ENCODE data around the gene CATSPER3. TPM values are rescaled to one million over a fixed set of nuclear protein-coding genes. Genes with fewer than 3 reads are reported as not detected.

The CATSPER3 gene
- total and polyA plus RNA-seq, 2 of the 8 experiments (the other 6 are each of a cell fraction or from before 2014, with no cell fraction given): 0.62 TPM; not detected in 1

DNA sequence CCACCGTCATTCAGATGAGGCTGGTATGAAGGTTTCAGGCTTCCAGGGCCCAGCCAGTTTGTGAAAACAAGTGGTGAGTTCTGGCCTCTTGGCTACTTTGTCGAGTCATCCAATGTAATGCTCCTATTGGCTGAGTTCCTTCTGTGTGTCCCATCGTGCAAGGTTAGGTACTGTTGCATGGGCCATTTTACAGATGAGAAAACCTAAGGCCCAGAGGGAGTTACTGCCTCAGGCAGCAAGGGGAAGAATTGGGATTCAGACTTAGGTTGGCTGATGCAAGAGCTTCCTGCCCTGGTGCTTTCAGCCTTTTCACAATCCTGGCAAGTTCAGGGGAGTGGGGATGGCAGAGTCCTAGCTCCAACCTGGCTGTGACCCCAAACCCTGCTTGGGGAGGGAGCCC is 83.7 kb downstream of the CATSPER3 start:
- H3K79me2 ChIP-seq (ENCODE audit: control insufficient read depth in 1 of 2, insufficient read depth in 2 of 2, low read length in 2 of 2): no peaks in the 10 kb centered on the region
- H3K27ac ChIP-seq (ENCODE audit: low read depth, low read length): no peak overlapping the region
- no peaks in the 10 kb centered on the region for H3K9me3 ChIP-seq (ENCODE audit: insufficient read depth in 2 of 2, low read depth in 1 of 2, low read length in 1 of 2)
- ChIA-PET CTCF (ENCODE audit: partially characterized antibody) (interaction anchor here (0.8 to 2.1 kb wide), 7 partner anchors 8 to 154 kb away, joined by 3 to 5 read pairs (median 4); no protein-coding TSS in a partner anchor), POLR2A (ENCODE audit: partially characterized antibody) (interaction anchor here (1.2 kb wide), 1 partner anchor 12 kb away, joined by 6 read pairs; no protein-coding TSS in a partner anchor)
- no peak overlapping the region for H3K4ac ChIP-seq (replicated peaks; ENCODE audit: insufficient read length, low read depth, low read length)
- H4K8ac ChIP-seq (ENCODE audit: extremely low read depth, insufficient read depth, low read length): peak overlapping the region; percentile 53; the same call in 1 of the 2 replicates
- no peak overlapping the region for H3K18ac ChIP-seq (ENCODE audit: extremely low read depth, low read length)
- no peak overlapping the region for H2BK20ac ChIP-seq (ENCODE audit: low read length)
- H4K91ac ChIP-seq (replicated peaks; ENCODE audit: insufficient read length, low read length): no peak overlapping the region
- H3K4me3 ChIP-seq (ENCODE audit: extremely low read depth in 1 of 4, insufficient read depth in 2 of 4, low read depth in 3 of 4, low read length in 4 of 4): no peak overlapping the region
- H3K56ac ChIP-seq (replicated peaks; ENCODE audit: insufficient read length, low read depth, low read length): no peak overlapping the region
- no peak overlapping the region; the same call in 1 of the 2 replicates for H2BK12ac ChIP-seq (ENCODE audit: low read depth, low read length)
- DNase-seq (ENCODE audit: low read depth in 1 of 2, low spot score in 2 of 2) (no peak), FAIRE-seq (no peak)
- H3K36me3 ChIP-seq (ENCODE audit: control insufficient read depth in 2 of 4, insufficient read depth in 4 of 4, low read length in 3 of 4): no peaks in the 10 kb centered on the region
- peaks cover 0 to 3% of the 10 kb centered on the region in 2 experiments for H4K20me1 ChIP-seq (replicated peaks in 1 of 2; ENCODE audit: control insufficient read depth in 1 of 2, insufficient read depth in 2 of 2, low read length in 2 of 2)
- no peak overlapping the region for H2BK15ac ChIP-seq (ENCODE audit: low read length)
- H4K5ac ChIP-seq (ENCODE audit: insufficient read length, low read depth, low read length): no peak overlapping the region
- no peak overlapping the region for H2AK5ac ChIP-seq (ENCODE audit: low read depth, low read length)
- no peaks in the 10 kb centered on the region for H3K79me1 ChIP-seq (ENCODE audit: low read depth, low read length)
- H3K23me2 ChIP-seq (ENCODE audit: low read depth, low read length): peaks cover 7% of the 10 kb centered on the region; the same call in 1 of the 2 replicates
- H3K4me1 ChIP-seq (replicated peaks in 1 of 4; ENCODE audit: control insufficient read depth in 3 of 4, insufficient read depth in 4 of 4, low read length in 3 of 4): peaks cover 0 to 3% (median 2%) of the 10 kb centered on the region in 4 experiments; a peak in 3 of 7 replicates
- H3K4me2 ChIP-seq (ENCODE audit: insufficient read depth in 1 of 2, low read depth in 2 of 2, low read length in 2 of 2): no peak overlapping the region; a peak in 1 of 4 replicates
- no peak overlapping the region for H2AFZ ChIP-seq (ENCODE audit: low read length)
- H2BK5ac ChIP-seq (ENCODE audit: low read depth, low read length): no peak overlapping the region
- no peak overlapping the region for H3K9ac ChIP-seq (replicated peaks in 1 of 4; ENCODE audit: extremely low read depth in 1 of 4, low read depth in 3 of 4, low read length in 3 of 4)
- TF ChIP-seq SUZ12 (IDR thresholded peaks at IDR 0.05; ENCODE audit: low read length): no peak
- TF ChIP-seq SP2 (IDR thresholded peaks at IDR 0.05; ENCODE audit: low read length): no peak
- TF ChIP-seq YY1 (IDR thresholded peaks at IDR 0.05; ENCODE audit: low read depth, low read length): no peak
- no peak for TF ChIP-seq HDAC2 (IDR thresholded peaks at IDR 0.05; ENCODE audit: borderline replicate concordance in 1 of 2, low read depth in 2 of 2, low read length in 2 of 2)
- no peak for TF ChIP-seq KDM1A (IDR thresholded peaks at IDR 0.05; ENCODE audit: borderline replicate concordance, low read length)
- TF ChIP-seq SIX5 (IDR thresholded peaks at IDR 0.05; ENCODE audit: low read depth, low read length): no peak
- TF ChIP-seq KDM5A (IDR thresholded peaks at IDR 0.05; ENCODE audit: low read length): no peak
- H2BK120ac ChIP-seq (replicated peaks; ENCODE audit: low read depth, low read length): no peak overlapping the region
- no peak overlapping the region for H3K23ac ChIP-seq (ENCODE audit: insufficient read length)
- WGBS, 2 experiments (ENCODE audit: extremely low coverage in 1 of 2, insufficient coverage in 1 of 2, insufficient read length in 1 of 2, insufficient replicate concordance in 2 of 2, low coverage in 1 of 2, low lambda C conversion rate in 2 of 2, missing lambda C conversion rate in 1 of 2): 59% methylated on average over 3 of the region's 3 CpGs; no CpG with 5 or more reads in 1 of the 2 experiments
- H3K14ac ChIP-seq (ENCODE audit: insufficient read length): no peak overlapping the region
- H3K27me3 ChIP-seq (replicated peaks in 1 of 4; ENCODE audit: control insufficient read depth in 3 of 4, extremely low read depth in 1 of 4, insufficient read depth in 3 of 4, low read length in 3 of 4): peaks cover 31 to 74% (median 63%) of the 10 kb centered on the region in 4 experiments
